HG03097 (cell line): Measurements from ENCODE around the gene COL27A1.

Experiments used
- ATAC-seq: cut with Tn5 transposase; IDR thresholded peaks from one replicate; pipeline ENCODE4 v1.9.1; 2021; ENCODE audit not compliant: unreplicated experiment, low FRiP score

The COL27A1 gene

GRCh38 chr9:114155263-114155994 is at the start of gene COL27A1:
Gene COL27A1, plus strand, starts transcription at chr9:114155537. Its CDS starts 414 bp downstream, at chr9:114155951.
- peak; percentile 78 for ATAC-seq

GRCh38 chr9:114107286-114108001 is 47.9 kb upstream of the COL27A1 start:
- ATAC-seq = no peak

GRCh38 chr9:114108016-114108833 is 47.1 kb upstream of the COL27A1 start:
- ATAC-seq = no peak

- ATAC-seq = no peak
Observed at GRCh38 chr9:114109124-114109523, 46.2 kb upstream of the COL27A1 start.

GRCh38 chr9:114110180-114110579 is 45.2 kb upstream of the COL27A1 start:
- ATAC-seq = no peak

- no peak for ATAC-seq
Observed at GRCh38 chr9:114112325-114112724, 43.0 kb upstream of the COL27A1 start.

GRCh38 chr9:114112778-114113584 is 42.4 kb upstream of the COL27A1 start:
- ATAC-seq = no peak

- no peak for ATAC-seq
Observed at GRCh38 chr9:114114364-114114763, 41.0 kb upstream of the COL27A1 start.

GRCh38 chr9:114115654-114116125 is 39.6 kb upstream of the COL27A1 start:
- ATAC-seq = no peak

GRCh38 chr9:114116126-114116747 is 39.1 kb upstream of the COL27A1 start:
- no peak for ATAC-seq

GRCh38 chr9:114117614-114117995 is 37.7 kb upstream of the COL27A1 start:
- no peak for ATAC-seq

- no peak for ATAC-seq
Observed at GRCh38 chr9:114117996-114118830, 37.1 kb upstream of the COL27A1 start.

- no peak for ATAC-seq
Observed at GRCh38 chr9:114119242-114120191, 35.8 kb upstream of the COL27A1 start.

- no peak for ATAC-seq
Observed at GRCh38 chr9:114120192-114121014, 34.9 kb upstream of the COL27A1 start.

GRCh38 chr9:114121227-114122135 is 33.9 kb upstream of the COL27A1 start:
- no peak for ATAC-seq
